ENCODE measurements around the gene SIPA1L3. TPM values are rescaled to one million over a fixed set of nuclear protein-coding genes. Genes with fewer than 3 reads are reported as not detected.

SIPA1L3 gene
- total and polyA plus RNA-seq, 2 of the 13 experiments (the other 11 are each of a cell fraction or from before 2014, with no cell fraction given) = 5.5 to 7.7 TPM

DNA sequence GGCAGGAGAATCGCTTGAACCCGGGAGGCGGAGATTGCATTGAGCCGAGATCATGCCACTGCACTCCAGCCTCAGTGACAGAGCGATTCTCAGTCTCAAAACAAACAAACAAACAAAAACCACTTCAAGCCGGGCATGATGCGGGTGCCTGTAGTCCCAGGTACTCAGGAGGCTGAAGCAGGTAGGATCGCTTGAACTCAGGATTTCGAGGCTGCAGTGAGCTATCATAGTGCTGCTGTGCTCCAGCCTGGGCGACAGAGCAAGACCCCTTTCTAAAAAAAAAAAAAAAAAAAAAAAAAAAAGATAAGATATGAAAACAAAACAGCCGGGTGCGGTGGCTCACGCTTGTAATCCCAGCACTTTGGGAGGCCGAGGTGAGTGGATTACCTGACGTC is 336.3 kb downstream of the SIPA1L3 start:
- ChIA-PET POLR2A (interaction anchor here (0.6 kb wide), 1 partner anchor 9 kb away, joined by 7 read pairs; no protein-coding TSS in a partner anchor), CTCF (ENCODE audit: low intra/inter-chr PET ratio, low total read pairs) (interaction anchor here (1.5 to 4.4 kb wide), 2 partner anchors 91 to 131 kb away, joined by 3 to 62 read pairs; partner anchors contain the start of genes CATSPERG and PSMD8)
- no peak overlapping the region for H2AFZ ChIP-seq (ENCODE audit: low read length)
- no peaks in the 10 kb centered on the region for H3K36me3 ChIP-seq (replicated peaks in 1 of 2; ENCODE audit: control insufficient read depth in 1 of 2, insufficient read depth in 2 of 2, low read length in 2 of 2)
- no peak for DNase-seq (ENCODE audit: low spot score)
- intact Hi-C loops (cut with micrococcal nuclease; ENCODE audit: unreplicated experiment) (no loop called here), in situ Hi-C loops (cut with HindIII; ENCODE audit: extremely low pct_ligation_motif_present, low pct_unique_long_range_greater_than_20kb) (loop anchor here (5.0 kb wide), 1 partner anchor 89 kb away; no protein-coding TSS in a partner anchor)
- H3K4me3 ChIP-seq (replicated peaks in 1 of 3; ENCODE audit: insufficient read depth in 1 of 3, low read depth in 2 of 3, low read length in 3 of 3) = no peak overlapping the region
- BruUV-seq (replicated peaks) = no TSS peak
- H3K9ac ChIP-seq (ENCODE audit: insufficient read depth, low read depth, low read length) = 0 out of 2 replicates have a peak overlapping the region, but pooled peaks have one; percentile 34
- no peak overlapping the region for H3K4me2 ChIP-seq (ENCODE audit: low read depth, low read length)
- no peaks in the 10 kb centered on the region; a peak in 1 of 5 replicates for H3K27me3 ChIP-seq (ENCODE audit: control insufficient read depth in 1 of 2, insufficient read depth in 2 of 2, low read length in 2 of 2)
- H3K79me2 ChIP-seq (ENCODE audit: insufficient read depth, low read length) = no peaks in the 10 kb centered on the region
- no peak overlapping the region for H3K27ac ChIP-seq (ENCODE audit: extremely low read length, insufficient read depth, low read length)
- no peaks in the 10 kb centered on the region for H3K9me3 ChIP-seq (ENCODE audit: low read length)
- FAIRE-seq = no peak
- ATAC-seq = no peak
- peaks cover 19% of the 10 kb centered on the region for H3K4me1 ChIP-seq (ENCODE audit: insufficient read depth, low read length)
- WGBS (ENCODE audit: low lambda C conversion rate) = 37% methylated on average over 15 of the region's 15 CpGs
- TF ChIP-seq RFXAP (CRISPR knock-in tag; IDR thresholded peaks at IDR 0.05; ENCODE audit: borderline replicate concordance) (no peak), KLF13 (CRISPR knock-in tag; IDR thresholded peaks at IDR 0.05) (no peak)
- no peaks in the 10 kb centered on the region for H4K20me1 ChIP-seq (ENCODE audit: insufficient read depth, low read length)

DNA sequence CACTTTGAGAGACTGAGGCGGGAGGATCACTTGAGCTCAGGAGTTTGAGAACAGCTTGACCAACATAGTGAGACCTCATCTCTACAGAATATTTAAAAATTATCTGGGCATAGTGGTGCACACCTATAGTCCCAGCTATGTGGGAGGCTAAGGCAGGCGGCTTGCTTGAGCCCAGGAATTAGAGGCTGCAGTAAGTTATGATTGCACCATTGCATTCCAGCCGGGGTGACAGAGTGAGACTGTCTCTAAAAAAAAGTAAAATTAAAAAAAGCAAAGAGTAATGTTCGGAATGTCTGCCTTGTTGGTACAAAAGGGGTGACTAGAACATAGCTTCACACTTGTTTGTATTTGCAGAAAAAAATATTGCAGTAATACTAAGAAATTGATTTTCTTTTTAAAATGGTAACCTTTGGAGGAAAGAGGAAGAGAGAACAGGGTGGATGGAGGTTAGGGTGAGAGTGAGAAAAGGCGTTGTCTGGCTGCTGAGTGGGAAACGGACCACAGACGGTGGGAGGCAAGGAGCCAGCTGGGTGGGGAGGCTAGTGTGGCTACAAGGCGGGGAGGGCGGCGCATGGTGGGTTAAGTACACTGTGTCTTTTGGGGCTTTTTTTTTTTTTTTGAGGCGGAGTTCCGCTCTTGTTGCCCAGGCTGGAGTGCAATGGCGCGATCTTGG is 339.0 kb downstream of the SIPA1L3 start:
- TF ChIP-seq ZNF256 (CRISPR knock-in tag; conservative IDR thresholded peaks at IDR 0.05) (no peak), ZFP37 (CRISPR knock-in tag; IDR thresholded peaks at IDR 0.05; ENCODE audit: borderline replicate concordance) (no peak), SIX1 (CRISPR knock-in tag; IDR thresholded peaks at IDR 0.05; ENCODE audit: borderline replicate concordance) (no peak)

More for the DNA sequence above, 339.0 kb downstream of the SIPA1L3 start:
- no peak overlapping the region for H3K27ac ChIP-seq (ENCODE audit: extremely low read length, insufficient read depth, low read length)
- BruUV-seq (replicated peaks) = no TSS peak
- no peak overlapping the region for H3K9ac ChIP-seq (ENCODE audit: insufficient read depth, low read depth, low read length)
- H3K4me2 ChIP-seq (ENCODE audit: low read depth, low read length) = no peak overlapping the region
- intact Hi-C loops (cut with micrococcal nuclease; ENCODE audit: unreplicated experiment) (no loop called here), in situ Hi-C loops (cut with HindIII; ENCODE audit: extremely low pct_ligation_motif_present, low pct_unique_long_range_greater_than_20kb) (no loop called here)
- H3K36me3 ChIP-seq (replicated peaks in 1 of 2; ENCODE audit: control insufficient read depth in 1 of 2, insufficient read depth in 2 of 2, low read length in 2 of 2) = no peaks in the 10 kb centered on the region
- H3K4me3 ChIP-seq (replicated peaks in 1 of 3; ENCODE audit: insufficient read depth in 1 of 3, low read depth in 2 of 3, low read length in 3 of 3) = no peak overlapping the region
- peaks cover 34% of the 10 kb centered on the region for H3K4me1 ChIP-seq (ENCODE audit: insufficient read depth, low read length)
- ATAC-seq (no peak), FAIRE-seq (no peak), DNase-seq (ENCODE audit: low spot score) (no peak)
- 54% methylated on average over 14 of the region's 14 CpGs for WGBS (ENCODE audit: low lambda C conversion rate)
- H4K20me1 ChIP-seq (ENCODE audit: insufficient read depth, low read length) = no peaks in the 10 kb centered on the region
- H3K9me3 ChIP-seq (ENCODE audit: low read length) = no peaks in the 10 kb centered on the region
- H2AFZ ChIP-seq (ENCODE audit: low read length) = no peak overlapping the region
- H3K79me2 ChIP-seq (ENCODE audit: insufficient read depth, low read length) = no peaks in the 10 kb centered on the region
- ChIA-PET CTCF (ENCODE audit: low intra/inter-chr PET ratio, low total read pairs) (interaction anchor here (4.4 kb wide), 1 partner anchor 88 kb away, joined by 62 read pairs; the partner anchor contains the start of gene CATSPERG), POLR2A (no interaction called here)
- H3K27me3 ChIP-seq (ENCODE audit: control insufficient read depth in 1 of 2, insufficient read depth in 2 of 2, low read length in 2 of 2) = no peaks in the 10 kb centered on the region
